GM12873 (cell line): Measurements from ENCODE around the gene PSG4.
A peak's percentile ranks its signal among the peaks of the same experiment; 100 is the strongest.
"Not testable (repeated sequence)": the region's sequence is repeated elsewhere in the genome, so short reads cannot be mapped to it uniquely, and the experiment has no call there.

Experiments used
- TF ChIP-seq, protein P1 (sequence below): IDR thresholded peaks from 2 replicates; pipeline ENCODE4 v1.5.1; 2012; ENCODE audit warnings: low read depth, mild to moderate bottlenecking, moderate library complexity, low read length, control low read depth; ENCODE audit not compliant: insufficient read depth; ENCODE audit errors: missing control alignments

The PSG4 gene

DNA sequence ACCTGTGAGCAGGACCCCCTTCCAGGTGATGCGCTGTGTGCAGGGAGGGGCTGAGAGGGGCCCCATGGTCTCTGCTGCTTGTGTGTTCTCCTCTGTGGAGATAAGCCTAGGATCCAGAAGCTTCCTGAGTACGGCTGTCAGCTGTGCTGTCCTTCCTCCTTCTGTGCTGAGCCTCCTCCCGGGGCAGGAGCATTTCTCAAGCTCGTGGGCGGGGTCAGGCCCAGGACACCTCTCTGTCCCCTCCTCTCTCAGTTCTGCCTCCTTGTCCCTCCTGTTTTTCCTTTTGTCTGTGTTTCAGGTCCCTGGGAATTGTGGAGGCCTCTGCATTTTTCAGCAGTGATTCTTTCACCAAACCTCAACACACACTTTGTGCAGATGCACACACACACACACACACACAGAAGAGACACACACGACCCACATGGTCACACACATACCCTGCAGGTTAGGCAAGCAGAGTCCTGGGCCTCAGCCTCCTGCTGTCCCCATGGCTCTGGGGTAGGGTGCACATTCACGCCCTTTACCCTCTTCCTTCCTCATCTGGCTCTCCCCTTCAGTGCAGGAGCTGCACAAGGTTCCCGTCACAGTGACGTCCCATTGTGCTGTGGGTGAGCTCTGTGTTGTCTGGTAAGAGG is at the start of gene PSG4:
PSG4 (minus strand) TSS at position 168 of the 635 bp plus-strand sequence; CDS start at position 66, 102 bp downstream.
- TF ChIP-seq, protein P1, sequence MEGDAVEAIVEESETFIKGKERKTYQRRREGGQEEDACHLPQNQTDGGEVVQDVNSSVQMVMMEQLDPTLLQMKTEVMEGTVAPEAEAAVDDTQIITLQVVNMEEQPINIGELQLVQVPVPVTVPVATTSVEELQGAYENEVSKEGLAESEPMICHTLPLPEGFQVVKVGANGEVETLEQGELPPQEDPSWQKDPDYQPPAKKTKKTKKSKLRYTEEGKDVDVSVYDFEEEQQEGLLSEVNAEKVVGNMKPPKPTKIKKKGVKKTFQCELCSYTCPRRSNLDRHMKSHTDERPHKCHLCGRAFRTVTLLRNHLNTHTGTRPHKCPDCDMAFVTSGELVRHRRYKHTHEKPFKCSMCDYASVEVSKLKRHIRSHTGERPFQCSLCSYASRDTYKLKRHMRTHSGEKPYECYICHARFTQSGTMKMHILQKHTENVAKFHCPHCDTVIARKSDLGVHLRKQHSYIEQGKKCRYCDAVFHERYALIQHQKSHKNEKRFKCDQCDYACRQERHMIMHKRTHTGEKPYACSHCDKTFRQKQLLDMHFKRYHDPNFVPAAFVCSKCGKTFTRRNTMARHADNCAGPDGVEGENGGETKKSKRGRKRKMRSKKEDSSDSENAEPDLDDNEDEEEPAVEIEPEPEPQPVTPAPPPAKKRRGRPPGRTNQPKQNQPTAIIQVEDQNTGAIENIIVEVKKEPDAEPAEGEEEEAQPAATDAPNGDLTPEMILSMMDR = not testable (repeated sequence)

DNA sequence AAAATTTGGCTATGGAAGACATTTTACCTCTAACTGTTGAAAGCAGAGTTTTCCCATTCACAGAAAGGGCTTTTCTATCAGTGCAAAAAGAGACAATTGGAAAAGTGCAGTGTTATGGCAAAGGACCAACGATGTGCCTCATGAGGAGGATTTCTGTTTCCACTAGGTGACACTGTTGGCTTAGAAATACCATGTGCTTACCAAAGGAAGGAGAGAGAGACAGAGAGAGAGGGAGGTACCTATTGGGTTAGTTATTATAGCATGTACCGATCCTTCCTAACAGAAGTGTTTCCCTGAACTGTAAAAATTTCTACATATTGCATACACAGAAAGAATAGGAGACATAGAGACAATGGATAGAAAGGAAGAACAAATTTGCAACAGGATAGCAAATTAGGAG is 23.9 kb upstream of the PSG4 start:
- TF ChIP-seq, protein P1 = no peak

DNA sequence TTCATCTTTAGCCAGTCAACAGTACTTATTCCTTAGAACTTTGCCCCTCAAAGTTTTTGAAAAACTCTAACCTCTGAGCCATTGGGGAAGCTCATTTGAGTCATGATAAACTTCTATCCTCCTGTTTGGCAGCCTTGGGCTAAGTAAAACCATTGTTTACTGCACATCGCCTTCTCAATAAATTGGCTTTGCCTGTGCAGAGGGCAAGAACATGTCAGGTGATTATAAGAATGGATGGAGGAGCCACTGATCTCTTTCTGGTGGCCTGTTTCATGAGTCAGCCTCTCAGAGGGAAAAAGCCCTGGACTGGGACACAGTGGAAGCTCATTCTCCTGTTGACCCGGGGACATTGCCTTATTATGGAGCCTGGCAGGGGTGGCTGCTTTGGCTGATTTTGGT is 19.4 kb upstream of the PSG4 start:
- TF ChIP-seq, protein P1 = no peak

DNA sequence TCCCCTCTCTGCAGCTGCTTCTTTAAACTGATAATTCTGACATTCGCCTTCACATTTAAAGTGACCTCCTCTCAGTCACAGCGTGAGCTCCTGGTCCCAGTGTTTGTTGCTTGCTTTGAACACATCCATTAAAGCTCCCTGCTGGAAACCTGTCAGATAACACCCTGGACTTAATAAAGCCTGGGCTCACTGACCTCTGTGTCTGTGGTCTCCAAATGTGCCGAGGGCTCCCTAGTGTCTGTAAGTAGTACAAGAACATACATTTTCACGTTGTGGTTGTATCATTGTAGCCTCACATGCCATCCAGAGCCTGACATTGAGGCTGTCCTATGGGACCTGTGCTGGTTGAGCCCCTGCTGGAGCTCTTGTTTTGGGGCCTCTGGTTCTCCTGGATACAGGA is 2.6 kb upstream of the PSG4 start:
- TF ChIP-seq, protein P1 = no peak

DNA sequence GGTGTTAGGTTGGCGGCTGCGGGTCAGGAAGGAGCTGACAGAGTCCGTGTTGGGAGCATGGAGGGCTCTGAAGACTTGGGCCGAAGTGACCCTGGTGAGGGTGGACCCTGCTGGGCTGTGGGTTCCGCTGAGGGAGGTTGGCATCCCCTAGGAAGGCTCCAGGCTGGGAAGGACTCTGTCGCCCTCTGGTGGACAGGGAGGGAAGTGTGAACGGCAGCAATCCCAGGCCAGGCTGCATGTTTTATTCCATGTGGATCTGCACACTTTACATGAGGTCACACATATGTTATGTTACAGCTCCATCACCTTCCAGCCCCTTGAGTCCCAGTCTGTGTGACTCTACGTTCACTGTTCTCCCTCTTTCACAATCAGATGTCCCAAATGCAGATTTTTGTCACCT is 1.7 kb upstream of the PSG4 start:
- TF ChIP-seq, protein P1 = peak; percentile 39

DNA sequence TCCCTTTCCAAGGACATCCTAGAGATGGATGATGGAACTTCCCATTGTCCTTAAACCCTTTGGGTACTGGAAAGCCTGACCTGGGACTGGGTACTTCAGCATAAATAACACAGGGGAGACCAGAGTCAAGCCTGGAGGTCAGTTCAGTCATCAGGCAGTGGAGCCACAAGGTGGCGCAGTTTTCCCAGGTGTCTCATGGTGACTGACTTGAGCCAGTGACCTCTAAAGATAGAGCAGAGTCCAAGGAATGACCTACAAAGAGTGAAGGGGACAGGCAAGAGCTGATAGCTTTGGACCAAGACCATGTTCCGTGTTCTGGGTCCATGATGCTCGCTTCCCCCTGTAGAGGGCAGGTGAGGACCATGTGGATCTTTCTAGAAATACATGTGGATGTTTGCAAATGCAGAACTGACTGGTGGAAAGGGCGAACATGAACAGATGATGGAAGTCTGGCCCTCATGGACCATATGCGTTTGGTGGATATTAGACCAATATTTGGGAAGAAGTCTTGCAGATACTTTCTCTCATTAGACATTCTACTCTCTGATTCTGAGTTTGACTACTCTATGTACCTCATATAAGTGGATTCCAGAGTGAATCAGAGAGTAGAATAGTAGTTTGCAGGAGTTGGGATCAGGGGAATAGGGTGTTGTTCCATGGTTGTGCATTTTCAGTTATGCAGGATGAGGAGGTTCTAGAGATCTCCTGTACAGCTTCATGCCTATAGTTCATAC is 6.6 kb downstream of the PSG4 start:
- TF ChIP-seq, protein P1 = peak; percentile 30

DNA sequence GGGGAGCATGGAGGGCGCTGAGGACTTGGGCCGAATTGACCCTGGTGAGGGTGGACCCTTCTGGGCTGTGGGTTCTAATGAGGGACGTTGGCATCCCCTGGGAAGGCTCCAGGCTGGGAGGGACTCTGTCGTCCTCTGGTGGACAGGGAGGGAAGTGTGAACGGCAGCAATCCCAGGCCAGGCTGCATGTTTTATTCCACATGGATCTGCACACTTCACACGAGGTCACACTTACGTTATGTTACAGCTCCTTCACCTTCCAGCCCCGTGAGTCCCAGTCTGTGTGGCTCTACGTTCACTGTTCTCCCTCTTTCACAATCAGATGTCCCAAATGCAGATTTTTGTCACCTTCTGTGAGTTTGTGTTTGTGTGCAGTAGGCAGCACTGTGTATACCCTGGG is 17.3 kb downstream of the PSG4 start:
- TF ChIP-seq, protein P1 = peak; percentile 62
